Liver (tissue), 9 donors: ENCODE measurements around the gene LCE1F. TPM values are rescaled to one million over a fixed set of nuclear protein-coding genes. Genes with fewer than 3 reads are reported as not detected.

Experiments
- DNase-seq: peaks from one replicate; pipeline ENCODE4 v3.0.0-alpha.2; 2017; ENCODE audit warnings: low spot score
- H3K27ac ChIP-seq, 2 donors: one replicate each; pipeline ENCODE4 v1.7.0; 2013; ENCODE audit warnings: inconsistent platforms in 2 of 2, low read length in 2 of 2, control low read depth in 1 of 2, low read depth in 1 of 2, mild to moderate bottlenecking in 1 of 2
- H3K27me3 ChIP-seq, 4 donors: one replicate each; pipeline versions ENCODE4 v1.6.1 to v1.7.0; 2013; ENCODE audit warnings: low read length in 3 of 4, inconsistent platforms in 1 of 4, mild to moderate bottlenecking in 1 of 4, moderate library complexity in 1 of 4; ENCODE audit not compliant: control insufficient read depth in 4 of 4, insufficient read depth in 4 of 4
- H3K36me3 ChIP-seq, 4 donors: one replicate each; pipeline versions ENCODE4 v1.6.1 to v1.7.0; 2013; ENCODE audit warnings: low read length in 3 of 4, mild to moderate bottlenecking in 3 of 4, low read depth in 1 of 4, moderate library complexity in 1 of 4; ENCODE audit not compliant: control insufficient read depth in 4 of 4, insufficient read depth in 3 of 4
- H3K4me1 ChIP-seq, 4 donors: one replicate each; pipeline versions ENCODE4 v1.6.1 to v1.7.0; 2013; ENCODE audit warnings: low read length in 3 of 4, mild to moderate bottlenecking in 3 of 4, moderate library complexity in 1 of 4; ENCODE audit not compliant: control insufficient read depth in 4 of 4, insufficient read depth in 4 of 4
- H3K4me3 ChIP-seq, 3 donors: one replicate each; pipeline versions ENCODE4 v1.6.1 to v1.7.0; 2013; ENCODE audit warnings: low read length in 3 of 3, control low read depth in 1 of 3, low read depth in 1 of 3, mild to moderate bottlenecking in 1 of 3
- H3K9ac ChIP-seq, 2 donors: one replicate each; pipeline ENCODE4 v1.7.0; 2013; ENCODE audit warnings: low read length in 2 of 2, mild to moderate bottlenecking in 2 of 2, moderate library complexity in 2 of 2, control low read depth in 1 of 2, low read depth in 1 of 2
- H3K9me3 ChIP-seq, 4 donors: one replicate each; pipeline versions ENCODE4 v1.6.1 to v1.7.0; 2013; ENCODE audit warnings: low read length in 3 of 4; ENCODE audit not compliant: control insufficient read depth in 4 of 4
- CTCF ChIP-seq: fragments of 150-350 bp; IDR thresholded peaks from 2 replicates; pipeline ENCODE4 v1.5.1; 2017; ENCODE audit warnings: improper control_type of control experiment, low read depth, low read length; ENCODE audit not compliant: missing input control
- FOXA1 ChIP-seq: IDR thresholded peaks from 2 replicates; pipeline ENCODE4 v1.6.1; 2016; ENCODE audit warnings: antibody characterized with exemption
- FOXA2 ChIP-seq: IDR thresholded peaks from 2 replicates; pipeline ENCODE4 v1.6.1; 2016; ENCODE audit warnings: antibody characterized with exemption
- GABPA ChIP-seq, 2 donors: IDR thresholded peaks in 1 of 2; conservative IDR thresholded peaks in 1 of 2; 2 replicates each; pipeline ENCODE4 v1.6.1; 2016; ENCODE audit warnings: antibody characterized with exemption in 2 of 2, mild to moderate bottlenecking in 1 of 2, moderate library complexity in 1 of 2
- HNF4A ChIP-seq, 2 donors: conservative IDR thresholded peaks; 2 replicates each; pipeline ENCODE4 v1.6.1; 2016; ENCODE audit warnings: antibody characterized with exemption in 2 of 2, mild to moderate bottlenecking in 2 of 2
- HNF4G ChIP-seq: IDR thresholded peaks from 2 replicates; pipeline ENCODE4 v1.6.1; 2016; ENCODE audit warnings: antibody characterized with exemption
- JUND ChIP-seq, 2 donors: IDR thresholded peaks; 2 replicates each; pipeline ENCODE4 v1.6.1; 2016; ENCODE audit warnings: antibody characterized with exemption in 2 of 2
- TAF1 ChIP-seq: conservative IDR thresholded peaks from 2 replicates; pipeline ENCODE4 v1.6.1; 2016; ENCODE audit warnings: antibody characterized with exemption, mild to moderate bottlenecking
- YY1 ChIP-seq: IDR thresholded peaks from 2 replicates; pipeline ENCODE4 v1.6.1; 2016; ENCODE audit warnings: antibody characterized with exemption, mild to moderate bottlenecking
- WGBS: extraction: QIAGEN DNeasy Blood & Tissue Kit; methylation state at CpG from one replicate; pipeline ENCODE4 v1.1.7; 2013; 5-methylcytosine and 5-hydroxymethylcytosine counted together
- polyA plus RNA-seq, 2 donors: library from polyadenylated mRNA; stranded (reverse) in 1 of 2; unstranded in 1 of 2; fragments of 200-250 nt in 1 of 2; fragments of >200 nt in 1 of 2; fragmentation: Nextera tagmentation in 1 of 2; extraction: Ambion mirVana in 1 of 2; gene quantifications; one replicate each; pipeline versions ENCODE4 v1.2.1 to v1.2.3, GENCODE V29; 2013 to 2015
- total RNA-seq, 2 donors: library from RNA; depleted of rRNA; stranded (reverse); fragments of >200 nt; gene quantifications; one replicate each; pipeline ENCODE4 v1.2.3, GENCODE V29; 2014
- TF ChIP-seq, protein P1 (sequence below): IDR thresholded peaks from 2 replicates; pipeline ENCODE4 v1.6.1; 2016; ENCODE audit warnings: antibody characterized with exemption, mild to moderate bottlenecking
- TF ChIP-seq, protein P2 (sequence below): IDR thresholded peaks from 2 replicates; pipeline ENCODE4 v1.6.1; 2016; ENCODE audit warnings: antibody characterized with exemption
- TF ChIP-seq, protein P3 (sequence below): IDR thresholded peaks from 2 replicates; pipeline ENCODE4 v1.6.1; 2016; ENCODE audit warnings: antibody characterized with exemption
- donor health status: healthy.
- donor health status: healthy.
- donor health status: healthy.
- donor health status: healthy.
- donor health status: healthy.

Gene LCE1F
- total and polyA plus RNA-seq, 4 donors = not detected

GRCh38 chr1:152756872-152757271, 18.1 kb upstream of the LCE1F start:
- H3K36me3 ChIP-seq = no peaks in the 10 kb centered on the region
- H3K27ac ChIP-seq = no peak overlapping the region
- H3K4me3 ChIP-seq = no peak overlapping the region
- H3K9me3 ChIP-seq = no peaks in the 10 kb centered on the region
- no peak for DNase-seq
- no peaks in the 10 kb centered on the region for H3K4me1 ChIP-seq
- H3K27me3 ChIP-seq = peaks cover 0 to 4% (median under 1%) of the 10 kb centered on the region in 4 donors
- WGBS = 83% methylated on average over 2 of the region's 2 CpGs
- no peak for TF ChIP-seq GABPA (IDR thresholded peaks at IDR 0.05 in 1 of 2, conservative IDR thresholded peaks at IDR 0.05 in 1 of 2)
- TF ChIP-seq, protein P1, sequence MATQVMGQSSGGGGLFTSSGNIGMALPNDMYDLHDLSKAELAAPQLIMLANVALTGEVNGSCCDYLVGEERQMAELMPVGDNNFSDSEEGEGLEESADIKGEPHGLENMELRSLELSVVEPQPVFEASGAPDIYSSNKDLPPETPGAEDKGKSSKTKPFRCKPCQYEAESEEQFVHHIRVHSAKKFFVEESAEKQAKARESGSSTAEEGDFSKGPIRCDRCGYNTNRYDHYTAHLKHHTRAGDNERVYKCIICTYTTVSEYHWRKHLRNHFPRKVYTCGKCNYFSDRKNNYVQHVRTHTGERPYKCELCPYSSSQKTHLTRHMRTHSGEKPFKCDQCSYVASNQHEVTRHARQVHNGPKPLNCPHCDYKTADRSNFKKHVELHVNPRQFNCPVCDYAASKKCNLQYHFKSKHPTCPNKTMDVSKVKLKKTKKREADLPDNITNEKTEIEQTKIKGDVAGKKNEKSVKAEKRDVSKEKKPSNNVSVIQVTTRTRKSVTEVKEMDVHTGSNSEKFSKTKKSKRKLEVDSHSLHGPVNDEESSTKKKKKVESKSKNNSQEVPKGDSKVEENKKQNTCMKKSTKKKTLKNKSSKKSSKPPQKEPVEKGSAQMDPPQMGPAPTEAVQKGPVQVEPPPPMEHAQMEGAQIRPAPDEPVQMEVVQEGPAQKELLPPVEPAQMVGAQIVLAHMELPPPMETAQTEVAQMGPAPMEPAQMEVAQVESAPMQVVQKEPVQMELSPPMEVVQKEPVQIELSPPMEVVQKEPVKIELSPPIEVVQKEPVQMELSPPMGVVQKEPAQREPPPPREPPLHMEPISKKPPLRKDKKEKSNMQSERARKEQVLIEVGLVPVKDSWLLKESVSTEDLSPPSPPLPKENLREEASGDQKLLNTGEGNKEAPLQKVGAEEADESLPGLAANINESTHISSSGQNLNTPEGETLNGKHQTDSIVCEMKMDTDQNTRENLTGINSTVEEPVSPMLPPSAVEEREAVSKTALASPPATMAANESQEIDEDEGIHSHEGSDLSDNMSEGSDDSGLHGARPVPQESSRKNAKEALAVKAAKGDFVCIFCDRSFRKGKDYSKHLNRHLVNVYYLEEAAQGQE = no peak
- no peak for TF ChIP-seq JUND (IDR thresholded peaks at IDR 0.05)
- no peak overlapping the region for H3K9ac ChIP-seq

GRCh38 chr1:152757747-152758146, 17.2 kb upstream of the LCE1F start, which contains the start of gene KPRP:
Gene KPRP (plus strand): TSS chr1:152758025. CDS start chr1:152759589, 1,564 bp downstream.
- DNase-seq = no peak
- no peak within 1 kb of the TSS for H3K4me3 ChIP-seq
- TF ChIP-seq HNF4A (conservative IDR thresholded peaks at IDR 0.05) (no peak), GABPA (IDR thresholded peaks at IDR 0.05 in 1 of 2, conservative IDR thresholded peaks at IDR 0.05 in 1 of 2) (no peak), TAF1 (no peak), HNF4G (no peak), FOXA2 (no peak), CTCF (no peak), YY1 (no peak), FOXA1 (no peak)
- TF ChIP-seq, protein P2, sequence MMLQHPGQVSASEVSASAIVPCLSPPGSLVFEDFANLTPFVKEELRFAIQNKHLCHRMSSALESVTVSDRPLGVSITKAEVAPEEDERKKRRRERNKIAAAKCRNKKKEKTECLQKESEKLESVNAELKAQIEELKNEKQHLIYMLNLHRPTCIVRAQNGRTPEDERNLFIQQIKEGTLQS = no peak
- TF ChIP-seq, protein P1 = no peak
- TF ChIP-seq, protein P3, sequence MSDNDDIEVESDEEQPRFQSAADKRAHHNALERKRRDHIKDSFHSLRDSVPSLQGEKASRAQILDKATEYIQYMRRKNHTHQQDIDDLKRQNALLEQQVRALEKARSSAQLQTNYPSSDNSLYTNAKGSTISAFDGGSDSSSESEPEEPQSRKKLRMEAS = no peak
- 63% methylated on average over 6 of the region's 6 CpGs for WGBS
- no peaks in the 10 kb centered on the region for H3K4me1 ChIP-seq
- no peaks in the 10 kb centered on the region for H3K9me3 ChIP-seq
- H3K36me3 ChIP-seq = no peaks in the 10 kb centered on the region
- H3K9ac ChIP-seq = no peak within 1 kb of the TSS
- peaks cover 0 to 4% (median under 1%) of the 10 kb centered on the region in 4 donors for H3K27me3 ChIP-seq
- H3K27ac ChIP-seq = no peak within 1 kb of the TSS
